ENCODE results near the gene ANKDD1B. TPM values are rescaled to one million over a fixed set of nuclear protein-coding genes. Genes with fewer than 3 reads are reported as not detected.

Gene ANKDD1B
- polyA plus RNA-seq, 1 of the 3 experiments (the other 2 are of a cell fraction), result 0.12 TPM

DNA sequence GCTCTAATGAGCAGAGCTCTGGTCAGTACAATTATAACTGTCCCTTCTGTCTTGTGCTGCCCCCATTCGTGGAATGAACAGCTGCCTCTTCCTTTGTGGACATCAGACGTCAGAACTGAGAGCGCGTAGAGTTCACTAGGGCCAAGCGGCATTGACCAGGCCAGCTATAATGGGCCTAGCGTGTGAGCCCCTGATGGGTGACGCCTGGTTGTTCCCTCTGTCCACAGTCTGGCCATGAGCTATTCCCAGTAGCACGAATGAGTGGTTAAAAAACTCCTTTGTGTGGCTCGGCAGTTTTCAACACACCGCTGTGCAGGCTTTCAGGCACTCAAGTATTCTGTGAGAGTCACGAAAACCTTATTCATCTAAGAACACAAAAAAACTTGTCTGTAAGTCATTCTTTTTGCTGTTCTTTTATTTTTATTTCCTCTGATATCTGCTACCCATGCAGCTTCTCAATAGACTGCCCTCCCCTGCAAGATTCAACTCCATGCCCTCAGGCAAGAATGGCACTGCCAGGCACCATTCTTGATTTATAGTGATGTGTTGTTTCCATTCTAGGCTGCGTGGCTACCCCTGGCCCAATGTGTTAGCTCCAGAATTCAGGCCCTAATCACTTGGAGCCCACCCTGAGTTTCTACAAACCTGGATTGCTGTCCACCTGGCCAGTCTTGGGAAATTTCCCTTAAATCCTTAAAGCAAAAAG lies 52.5 kb downstream of the ANKDD1B start:
- Histone ChIP-seq H3K79me2 (ENCODE audit: insufficient read depth) (no peaks in the 10 kb centered on the region), H3K36me3 (replicated peaks in 1 of 2; ENCODE audit: control insufficient read depth in 1 of 2, insufficient read depth in 2 of 2, low read length in 1 of 2) (no peaks in the 10 kb centered on the region), H3F3A (replicated peaks; ENCODE audit: insufficient read depth) (no peaks in the 10 kb centered on the region), H2AFZ (ENCODE audit: low read depth) (no peak overlapping the region), H3K9me2 (no peaks in the 10 kb centered on the region), H3K4me3 (ENCODE audit: low read depth in 2 of 2, low read length in 1 of 2) (no peak overlapping the region), H3K9ac (no peak overlapping the region), H4K20me1 (ENCODE audit: insufficient read depth) (no peaks in the 10 kb centered on the region), H3K9me3 (no peaks in the 10 kb centered on the region), H3K27ac (ENCODE audit: low read depth in 2 of 2, low read length in 1 of 2) (peak overlapping the region in 1 of 2 experiments; percentile 85; a peak in 2 of 4 replicates), H3K4me2 (no peak overlapping the region), H3K4me1 (ENCODE audit: control insufficient read depth in 1 of 2, insufficient read depth in 2 of 2, low read depth in 1 of 2, low read length in 1 of 2) (peaks cover 0 to 56% of the 10 kb centered on the region in 2 experiments; a peak in 2 of 4 replicates), H3K27me3 (ENCODE audit: insufficient read depth) (no peaks in the 10 kb centered on the region)
- POLR2A ChIA-PET, result no interaction called here
- DNase-seq, result no peak
- TF ChIP-seq TAF1 (IDR thresholded peaks at IDR 0.05; ENCODE audit: borderline replicate concordance, low read depth, low read length) (no peak), MAX (IDR thresholded peaks at IDR 0.05; ENCODE audit: low read depth) (no peak), EP300 (IDR thresholded peaks at IDR 0.05; ENCODE audit: borderline replicate concordance in 1 of 2, low read depth in 1 of 2, low read length in 1 of 2) (peak in 1 of 2 experiments; percentile 30; a peak in 1 of 4 replicates), TCF12 (IDR thresholded peaks at IDR 0.05) (no peak), ELF1 (IDR thresholded peaks at IDR 0.05) (no peak), MEF2A (IDR thresholded peaks at IDR 0.05; ENCODE audit: borderline replicate concordance, low read depth) (no peak), REST (IDR thresholded peaks at IDR 0.05; ENCODE audit: low read depth, low read length) (no peak), RFX5 (IDR thresholded peaks at IDR 0.05; ENCODE audit: low read length) (no peak), EZH2phosphoT487 (IDR thresholded peaks at IDR 0.05; ENCODE audit: borderline replicate concordance, low read depth) (no peak), FOXJ3 (CRISPR knock-in tag; IDR thresholded peaks at IDR 0.05) (peak; percentile 27; the same call in 1 of the 2 replicates), RXRA (IDR thresholded peaks at IDR 0.05; ENCODE audit: borderline replicate concordance, low read depth) (no peak)
- TF ChIP-seq, protein P1, sequence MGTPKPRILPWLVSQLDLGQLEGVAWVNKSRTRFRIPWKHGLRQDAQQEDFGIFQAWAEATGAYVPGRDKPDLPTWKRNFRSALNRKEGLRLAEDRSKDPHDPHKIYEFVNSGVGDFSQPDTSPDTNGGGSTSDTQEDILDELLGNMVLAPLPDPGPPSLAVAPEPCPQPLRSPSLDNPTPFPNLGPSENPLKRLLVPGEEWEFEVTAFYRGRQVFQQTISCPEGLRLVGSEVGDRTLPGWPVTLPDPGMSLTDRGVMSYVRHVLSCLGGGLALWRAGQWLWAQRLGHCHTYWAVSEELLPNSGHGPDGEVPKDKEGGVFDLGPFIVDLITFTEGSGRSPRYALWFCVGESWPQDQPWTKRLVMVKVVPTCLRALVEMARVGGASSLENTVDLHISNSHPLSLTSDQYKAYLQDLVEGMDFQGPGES (IDR thresholded peaks at IDR 0.05; ENCODE audit: low read depth, low read length), result no peak
- WGBS (ENCODE audit: low lambda C conversion rate), result 73% methylated on average over 11 of the region's 12 CpGs
- CTCF ChIA-PET, result interaction anchor here (0.6 to 1.7 kb wide), 4 partner anchors 12 to 740 kb away, joined by 3 to 9 read pairs (median 3); partner anchors contain the start of gene IQGAP2

Measured in SK-N-SH (cell line).